GM21723 (cell line): ENCODE results near the gene HRC.
"Not testable (repeated sequence)": the region's sequence is repeated elsewhere in the genome, so short reads cannot be mapped to it uniquely, and the experiment has no call there.

Experiments
- ATAC-seq: cut with Tn5 transposase; IDR thresholded peaks from one replicate; pipeline ENCODE4 v1.9.1; 2021; ENCODE audit warnings: mild to moderate bottlenecking, moderate library complexity; ENCODE audit not compliant: unreplicated experiment

HRC gene, protein sequence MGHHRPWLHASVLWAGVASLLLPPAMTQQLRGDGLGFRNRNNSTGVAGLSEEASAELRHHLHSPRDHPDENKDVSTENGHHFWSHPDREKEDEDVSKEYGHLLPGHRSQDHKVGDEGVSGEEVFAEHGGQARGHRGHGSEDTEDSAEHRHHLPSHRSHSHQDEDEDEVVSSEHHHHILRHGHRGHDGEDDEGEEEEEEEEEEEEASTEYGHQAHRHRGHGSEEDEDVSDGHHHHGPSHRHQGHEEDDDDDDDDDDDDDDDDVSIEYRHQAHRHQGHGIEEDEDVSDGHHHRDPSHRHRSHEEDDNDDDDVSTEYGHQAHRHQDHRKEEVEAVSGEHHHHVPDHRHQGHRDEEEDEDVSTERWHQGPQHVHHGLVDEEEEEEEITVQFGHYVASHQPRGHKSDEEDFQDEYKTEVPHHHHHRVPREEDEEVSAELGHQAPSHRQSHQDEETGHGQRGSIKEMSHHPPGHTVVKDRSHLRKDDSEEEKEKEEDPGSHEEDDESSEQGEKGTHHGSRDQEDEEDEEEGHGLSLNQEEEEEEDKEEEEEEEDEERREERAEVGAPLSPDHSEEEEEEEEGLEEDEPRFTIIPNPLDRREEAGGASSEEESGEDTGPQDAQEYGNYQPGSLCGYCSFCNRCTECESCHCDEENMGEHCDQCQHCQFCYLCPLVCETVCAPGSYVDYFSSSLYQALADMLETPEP

GRCh38 chr19:49155005-49155819 lies at the start of gene HRC:
TSS of gene HRC (minus strand) at chr19:49155396. CDS start at chr19:49155237, 159 bp downstream.
- no peak for ATAC-seq

DNA sequence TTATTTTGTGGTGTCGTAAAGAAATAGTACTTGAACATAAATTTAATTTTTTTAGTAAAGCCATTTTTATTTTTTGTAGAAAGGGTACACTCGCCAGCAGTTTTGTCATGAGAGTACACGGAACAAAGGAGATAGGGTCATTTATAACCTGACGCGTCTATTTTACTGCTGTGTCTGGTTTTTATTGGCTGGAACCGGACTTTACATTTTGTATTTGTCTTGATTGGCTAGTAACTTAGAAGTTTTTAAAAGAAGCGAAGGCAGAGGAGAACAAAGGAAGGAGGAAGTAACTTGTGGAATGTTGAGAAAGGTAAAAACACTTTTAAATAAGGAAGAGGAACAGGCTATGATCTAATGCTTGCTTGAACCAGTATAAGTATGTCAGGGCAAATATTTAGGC lies 45.8 kb upstream of the HRC start:
- no peak for ATAC-seq

DNA sequence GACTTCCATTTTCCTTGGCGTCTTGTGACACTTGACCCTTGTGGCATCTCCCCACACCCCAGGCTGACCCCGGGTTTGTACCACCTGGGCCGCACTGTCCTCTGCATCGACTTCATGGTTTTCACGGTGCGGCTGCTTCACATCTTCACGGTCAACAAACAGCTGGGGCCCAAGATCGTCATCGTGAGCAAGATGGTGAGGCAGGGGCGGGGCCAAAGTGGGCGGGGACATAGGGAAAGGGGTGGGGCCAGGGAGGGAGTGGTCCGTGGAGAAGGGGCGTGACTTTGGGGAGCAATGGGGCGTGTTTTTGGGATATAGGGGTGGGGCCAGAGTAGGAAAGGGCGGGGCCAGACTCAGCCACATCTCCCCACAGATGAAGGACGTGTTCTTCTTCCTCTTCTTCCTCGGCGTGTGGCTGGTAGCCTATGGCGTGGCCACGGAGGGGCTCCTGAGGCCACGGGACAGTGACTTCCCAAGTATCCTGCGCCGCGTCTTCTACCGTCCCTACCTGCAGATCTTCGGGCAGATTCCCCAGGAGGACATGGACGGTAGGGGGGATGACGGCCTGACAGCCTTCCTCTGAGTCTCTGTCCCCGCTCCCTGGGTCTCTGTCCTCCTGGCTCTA lies 45.2 kb upstream of the HRC start:
- no peak for ATAC-seq

DNA sequence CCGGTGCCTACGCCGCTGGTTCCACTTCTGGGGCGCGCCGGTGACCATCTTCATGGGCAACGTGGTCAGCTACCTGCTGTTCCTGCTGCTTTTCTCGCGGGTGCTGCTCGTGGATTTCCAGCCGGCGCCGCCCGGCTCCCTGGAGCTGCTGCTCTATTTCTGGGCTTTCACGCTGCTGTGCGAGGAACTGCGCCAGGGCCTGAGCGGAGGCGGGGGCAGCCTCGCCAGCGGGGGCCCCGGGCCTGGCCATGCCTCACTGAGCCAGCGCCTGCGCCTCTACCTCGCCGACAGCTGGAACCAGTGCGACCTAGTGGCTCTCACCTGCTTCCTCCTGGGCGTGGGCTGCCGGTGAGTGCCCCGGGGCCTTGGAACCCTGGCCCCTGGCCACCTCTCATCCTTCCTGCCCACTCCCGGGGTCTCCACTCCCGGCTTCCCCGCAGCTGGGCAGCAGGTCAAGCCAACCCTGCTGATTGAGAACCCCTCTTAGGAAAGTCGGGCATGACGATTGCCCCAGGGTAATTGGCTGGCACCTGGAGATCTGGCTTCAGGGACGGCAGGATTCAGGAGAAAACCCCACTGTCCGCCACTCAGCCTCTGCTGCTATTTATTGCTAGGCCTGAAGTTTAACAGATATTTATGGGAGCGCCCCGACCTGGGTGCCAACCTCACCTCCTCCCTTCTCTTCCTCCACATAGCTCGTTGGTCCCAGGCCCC lies 41.5 kb upstream of the HRC start:
- no peak for ATAC-seq

GRCh38 chr19:49194408-49194807 lies 39.2 kb upstream of the HRC start:
- no peak for ATAC-seq

GRCh38 chr19:49193822-49194394 lies 38.7 kb upstream of the HRC start:
- no peak for ATAC-seq

GRCh38 chr19:49190781-49191180 lies 35.6 kb upstream of the HRC start:
- ATAC-seq = no peak

DNA sequence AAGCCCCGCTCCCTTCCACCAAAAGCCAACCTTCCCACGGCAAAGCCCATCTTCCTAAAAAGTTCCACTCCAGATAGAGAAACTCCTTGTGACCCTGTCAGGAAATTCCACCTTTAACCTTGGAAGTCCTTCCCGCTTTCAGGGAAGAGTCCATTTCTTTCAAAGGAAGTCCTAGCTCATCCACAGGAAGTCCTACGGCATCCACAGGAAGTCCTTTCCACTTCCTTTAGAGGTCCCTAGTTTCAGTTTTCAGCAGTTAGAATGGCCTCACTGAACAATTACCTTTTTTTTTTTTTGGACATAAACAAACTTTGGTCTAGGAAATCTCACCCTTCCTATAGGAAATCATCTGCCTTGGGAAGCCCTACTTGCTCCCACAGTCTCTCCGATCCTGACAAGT lies 34.1 kb upstream of the HRC start:
- ATAC-seq = no peak

DNA sequence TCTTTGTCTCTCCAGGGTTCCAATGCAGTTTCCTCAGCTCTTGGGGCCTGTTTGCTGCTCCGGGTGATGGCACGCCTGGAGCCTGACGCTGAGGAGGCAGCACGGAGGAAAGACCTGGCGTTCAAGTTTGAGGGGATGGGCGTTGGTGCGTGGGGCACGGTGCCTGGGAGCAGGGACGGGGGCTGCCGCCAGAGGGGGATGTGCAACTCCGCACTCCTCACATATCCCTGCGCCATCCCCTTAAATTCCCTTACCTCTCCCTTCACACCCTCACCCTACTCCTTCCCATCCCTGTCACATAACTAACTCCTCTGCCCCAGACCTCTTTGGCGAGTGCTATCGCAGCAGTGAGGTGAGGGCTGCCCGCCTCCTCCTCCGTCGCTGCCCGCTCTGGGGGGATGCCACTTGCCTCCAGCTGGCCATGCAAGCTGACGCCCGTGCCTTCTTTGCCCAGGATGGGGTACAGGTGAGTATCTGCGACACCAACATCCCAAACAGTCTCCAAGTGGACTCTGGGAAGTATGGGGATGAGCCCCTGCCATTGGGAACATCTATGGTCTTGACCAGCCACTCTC lies 33.5 kb upstream of the HRC start:
- ATAC-seq = no peak

GRCh38 chr19:49186108-49186507 lies 30.9 kb upstream of the HRC start:
- no peak for ATAC-seq

DNA sequence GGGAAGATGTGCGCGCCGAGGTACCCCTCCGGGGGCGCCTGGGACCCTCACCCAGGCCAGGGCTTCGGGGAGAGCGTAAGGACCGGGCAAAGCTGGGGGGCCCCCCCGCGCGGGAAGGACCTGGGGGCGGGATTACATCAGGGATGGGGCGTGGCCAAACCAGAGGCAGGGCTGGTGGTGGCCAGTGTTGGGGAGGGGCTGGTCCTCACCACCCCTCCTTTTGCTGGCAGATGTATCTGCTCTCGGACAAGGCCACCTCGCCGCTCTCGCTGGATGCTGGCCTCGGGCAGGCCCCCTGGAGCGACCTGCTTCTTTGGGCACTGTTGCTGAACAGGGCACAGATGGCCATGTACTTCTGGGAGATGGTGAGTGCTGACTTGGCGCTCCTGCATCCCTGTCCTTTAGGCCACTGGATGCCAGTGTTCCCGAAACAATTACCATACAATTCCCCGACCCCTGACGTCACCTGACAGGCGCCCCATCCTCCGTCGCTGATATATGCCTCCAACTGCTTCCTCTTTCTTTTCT lies 27.7 kb upstream of the HRC start:
- no peak for ATAC-seq

DNA sequence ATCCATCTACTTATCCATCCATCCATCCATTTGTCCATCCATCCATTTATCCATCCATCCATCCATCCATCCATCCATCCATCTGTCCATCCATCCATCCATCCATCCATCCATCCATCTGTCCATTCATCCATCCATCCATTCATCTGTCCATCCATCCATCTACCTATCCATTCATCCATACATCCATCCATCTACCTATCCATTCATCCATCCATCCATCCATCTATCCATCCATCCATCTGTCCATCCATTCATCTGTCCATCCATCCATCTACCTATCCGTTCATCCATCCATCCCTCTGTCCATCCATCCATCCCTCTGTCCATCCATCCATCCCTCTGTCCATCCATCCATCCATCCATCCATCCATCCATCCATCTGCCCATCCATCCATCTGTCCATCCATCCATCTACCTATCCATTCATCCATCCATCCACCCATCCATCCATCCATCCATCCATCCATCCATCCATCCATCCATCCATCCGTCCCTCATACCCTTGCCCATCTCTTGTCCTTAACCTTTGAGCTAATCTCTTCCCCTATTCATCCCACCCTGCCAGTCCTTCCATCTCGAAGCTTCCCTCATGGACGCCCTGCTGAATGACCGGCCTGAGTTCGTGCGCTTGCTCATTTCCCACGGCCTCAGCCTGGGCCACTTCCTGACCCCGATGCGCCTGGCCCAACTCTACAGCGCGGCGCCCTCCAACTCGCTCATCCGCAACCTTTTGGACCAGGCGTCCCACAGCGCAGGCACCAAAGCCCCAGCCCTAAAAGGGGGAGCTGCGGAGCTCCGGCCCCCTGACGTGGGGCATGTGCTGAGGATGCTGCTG lies 27.0 kb upstream of the HRC start:
- ATAC-seq = not testable (repeated sequence)

- ATAC-seq = no peak
Measured at GRCh38 chr19:49180659-49181058, 25.5 kb upstream of the HRC start.

DNA sequence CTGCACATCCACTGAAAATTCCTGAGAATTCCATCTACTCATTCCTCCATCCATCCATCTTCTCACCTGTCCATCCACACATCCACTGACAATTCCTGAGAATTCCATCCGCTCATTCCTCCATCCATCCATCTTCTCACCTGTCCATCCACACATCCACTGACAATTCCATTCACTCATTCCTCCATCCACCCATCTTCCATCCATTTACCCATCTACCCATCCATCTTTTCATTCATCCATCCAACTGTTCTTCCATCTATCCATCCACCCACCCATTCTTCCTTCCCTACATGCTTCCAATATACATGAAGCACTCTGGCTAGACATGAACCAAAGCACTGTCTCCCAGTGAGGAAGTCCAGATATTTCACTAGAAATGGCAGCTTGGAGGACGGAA lies 18.0 kb upstream of the HRC start:
- ATAC-seq = no peak

DNA sequence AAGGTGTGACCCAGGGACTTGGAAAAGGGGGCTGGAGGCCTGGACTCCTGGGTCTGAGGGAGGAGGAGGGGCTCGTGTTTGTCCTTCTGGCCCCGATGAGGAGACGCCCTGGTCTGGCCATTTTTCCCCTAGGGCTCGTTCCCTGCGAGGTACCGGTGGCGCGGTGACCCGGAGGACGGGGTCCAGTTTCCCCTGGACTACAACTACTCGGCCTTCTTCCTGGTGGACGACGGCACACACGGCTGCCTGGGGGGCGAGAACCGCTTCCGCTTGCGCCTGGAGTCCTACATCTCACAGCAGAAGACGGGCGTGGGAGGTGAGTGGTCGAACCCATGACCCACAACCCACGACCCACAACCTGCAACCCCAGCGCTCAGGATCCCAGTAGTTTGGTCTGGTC lies 13.2 kb upstream of the HRC start:
- ATAC-seq = no peak

DNA sequence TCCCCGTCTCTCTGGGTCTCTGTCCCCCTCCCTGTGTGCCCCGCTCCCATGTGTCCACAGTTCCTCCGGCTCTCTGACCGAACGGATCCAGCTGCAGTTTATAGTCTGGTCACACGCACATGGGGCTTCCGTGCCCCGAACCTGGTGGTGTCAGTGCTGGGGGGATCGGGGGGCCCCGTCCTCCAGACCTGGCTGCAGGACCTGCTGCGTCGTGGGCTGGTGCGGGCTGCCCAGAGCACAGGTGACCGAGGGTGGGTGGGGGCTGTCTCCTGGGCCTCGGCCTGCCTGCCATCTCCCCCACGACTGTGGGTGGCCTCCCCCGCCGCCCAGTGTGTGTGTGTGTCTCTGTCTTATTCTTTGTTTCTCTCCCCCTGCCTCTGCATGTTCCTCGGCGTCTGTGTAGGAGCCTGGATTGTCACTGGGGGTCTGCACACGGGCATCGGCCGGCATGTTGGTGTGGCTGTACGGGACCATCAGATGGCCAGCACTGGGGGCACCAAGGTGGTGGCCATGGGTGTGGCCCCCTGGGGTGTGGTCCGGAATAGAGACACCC lies 12.7 kb upstream of the HRC start:
- no peak for ATAC-seq

- no peak for ATAC-seq
Measured at GRCh38 chr19:49165865-49166301, 10.7 kb upstream of the HRC start.

DNA sequence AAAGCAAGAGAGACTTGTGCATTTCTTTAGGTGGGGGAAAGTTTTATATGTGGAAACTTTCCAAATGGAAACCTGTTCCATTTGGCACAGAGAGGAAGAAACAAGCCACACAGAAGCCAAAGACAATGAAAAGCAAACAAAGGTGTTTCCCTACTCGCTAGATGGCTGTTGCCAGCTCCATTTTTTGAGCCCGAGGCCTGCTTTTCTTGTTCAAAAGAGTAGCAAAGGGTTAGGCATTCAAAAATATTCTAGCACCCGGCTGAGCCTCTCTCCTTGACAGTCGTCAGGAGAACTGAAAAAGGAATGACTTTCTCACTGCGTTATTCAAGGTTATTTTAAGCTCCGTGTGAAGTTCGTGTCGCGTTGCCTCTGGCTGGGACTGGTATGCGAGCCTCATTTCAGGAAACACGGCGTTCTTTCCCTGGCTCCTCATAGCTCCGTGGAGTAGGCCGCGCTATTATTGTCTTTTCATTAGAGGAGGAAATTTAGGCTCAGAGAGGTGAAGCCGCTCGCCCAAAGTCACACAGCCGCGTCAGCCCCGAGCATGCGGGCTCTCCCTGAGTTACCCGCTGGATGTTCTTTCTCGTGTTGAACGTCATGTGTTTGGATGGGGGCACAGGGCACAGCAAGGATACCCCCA lies 10.0 kb upstream of the HRC start:
- no peak for ATAC-seq
